Measurements from ENCODE around the gene FLRT1.

DNA sequence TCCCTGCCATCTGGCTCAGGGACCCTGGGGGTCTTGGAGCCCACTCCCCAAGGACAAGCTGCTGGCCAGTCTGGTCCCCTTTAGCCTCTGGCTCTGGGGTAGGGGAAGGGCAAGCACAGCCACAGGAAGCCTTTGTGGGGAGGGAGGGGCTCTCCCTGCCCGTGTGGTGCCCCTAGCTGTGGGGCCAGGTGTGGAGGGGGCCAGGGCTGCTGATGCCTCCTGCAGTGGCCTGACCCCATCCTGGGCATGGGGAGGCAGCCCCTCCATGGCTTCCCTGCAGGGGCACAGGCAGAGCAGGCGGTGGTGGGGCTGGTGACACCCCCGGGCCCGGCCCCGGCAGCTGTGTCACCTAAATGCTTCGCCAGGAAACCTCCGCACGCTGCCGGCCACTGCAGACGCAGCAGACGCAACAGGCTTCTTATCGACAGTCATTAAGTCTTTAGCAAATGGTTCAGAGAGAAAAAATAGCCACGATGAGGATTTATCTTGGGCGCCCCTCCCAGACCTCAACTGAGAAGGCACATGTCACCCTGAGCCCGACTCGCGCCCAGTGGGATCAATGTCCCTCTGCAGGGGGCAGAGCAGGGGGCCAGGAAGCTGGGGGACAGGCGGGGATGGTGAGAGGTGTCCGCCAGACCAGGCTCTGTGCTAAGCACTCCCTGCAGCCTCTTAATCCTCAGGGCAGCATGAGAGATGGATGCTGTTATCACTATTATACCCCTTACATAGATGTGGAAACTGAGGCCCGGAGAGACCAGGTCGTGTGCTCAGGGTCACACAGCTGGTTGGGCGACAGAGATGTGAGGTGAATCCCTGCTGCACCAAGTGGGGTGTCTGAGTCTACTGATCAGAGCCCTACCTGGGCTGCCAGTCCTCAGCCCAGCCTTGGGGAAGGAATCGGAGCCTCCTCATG, 33.9 kb downstream of the FLRT1 start:
- TF ChIP-seq, protein P1, sequence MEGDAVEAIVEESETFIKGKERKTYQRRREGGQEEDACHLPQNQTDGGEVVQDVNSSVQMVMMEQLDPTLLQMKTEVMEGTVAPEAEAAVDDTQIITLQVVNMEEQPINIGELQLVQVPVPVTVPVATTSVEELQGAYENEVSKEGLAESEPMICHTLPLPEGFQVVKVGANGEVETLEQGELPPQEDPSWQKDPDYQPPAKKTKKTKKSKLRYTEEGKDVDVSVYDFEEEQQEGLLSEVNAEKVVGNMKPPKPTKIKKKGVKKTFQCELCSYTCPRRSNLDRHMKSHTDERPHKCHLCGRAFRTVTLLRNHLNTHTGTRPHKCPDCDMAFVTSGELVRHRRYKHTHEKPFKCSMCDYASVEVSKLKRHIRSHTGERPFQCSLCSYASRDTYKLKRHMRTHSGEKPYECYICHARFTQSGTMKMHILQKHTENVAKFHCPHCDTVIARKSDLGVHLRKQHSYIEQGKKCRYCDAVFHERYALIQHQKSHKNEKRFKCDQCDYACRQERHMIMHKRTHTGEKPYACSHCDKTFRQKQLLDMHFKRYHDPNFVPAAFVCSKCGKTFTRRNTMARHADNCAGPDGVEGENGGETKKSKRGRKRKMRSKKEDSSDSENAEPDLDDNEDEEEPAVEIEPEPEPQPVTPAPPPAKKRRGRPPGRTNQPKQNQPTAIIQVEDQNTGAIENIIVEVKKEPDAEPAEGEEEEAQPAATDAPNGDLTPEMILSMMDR (IDR thresholded peaks at IDR 0.05), result no peak
- TF ChIP-seq POLR2A (IDR thresholded peaks at IDR 0.05), result no peak
- no peak for TF ChIP-seq POLR2AphosphoS5 (IDR thresholded peaks at IDR 0.05)
- no peak for TF ChIP-seq EP300 (IDR thresholded peaks at IDR 0.05; ENCODE audit: low read depth)
